ENCODE results near the gene CDH13. TPM values are rescaled to one million over a fixed set of nuclear protein-coding genes. Genes with fewer than 3 reads are reported as not detected.

Gene CDH13
- total RNA-seq, 4 donors from 2014 or later = 2.0 to 6.6 (median 4.1) TPM; not detected in 1

DNA sequence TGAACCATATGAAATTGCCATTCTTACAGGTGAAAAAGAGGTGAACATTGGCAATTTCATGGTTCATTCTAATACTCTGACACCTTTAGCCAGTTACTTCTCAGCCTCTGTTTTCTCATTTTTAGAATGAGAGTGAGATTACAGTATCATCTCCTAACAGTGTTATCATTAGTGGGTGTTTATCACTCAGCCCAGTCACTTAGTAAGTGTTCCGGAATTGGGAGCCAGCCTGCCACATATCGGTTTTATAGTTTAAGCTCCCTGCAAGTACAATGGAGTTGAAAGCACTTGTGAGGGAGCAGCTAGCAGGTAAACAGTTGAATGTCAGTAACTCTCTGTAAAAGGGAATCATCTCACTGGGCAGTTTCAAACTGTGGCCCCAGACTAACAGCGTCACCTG is 597.9 kb downstream of the CDH13 start:
- H3K9me3 ChIP-seq = no peaks in the 10 kb centered on the region
- H3K4me3 ChIP-seq = no peak overlapping the region
- TF ChIP-seq, protein P1, sequence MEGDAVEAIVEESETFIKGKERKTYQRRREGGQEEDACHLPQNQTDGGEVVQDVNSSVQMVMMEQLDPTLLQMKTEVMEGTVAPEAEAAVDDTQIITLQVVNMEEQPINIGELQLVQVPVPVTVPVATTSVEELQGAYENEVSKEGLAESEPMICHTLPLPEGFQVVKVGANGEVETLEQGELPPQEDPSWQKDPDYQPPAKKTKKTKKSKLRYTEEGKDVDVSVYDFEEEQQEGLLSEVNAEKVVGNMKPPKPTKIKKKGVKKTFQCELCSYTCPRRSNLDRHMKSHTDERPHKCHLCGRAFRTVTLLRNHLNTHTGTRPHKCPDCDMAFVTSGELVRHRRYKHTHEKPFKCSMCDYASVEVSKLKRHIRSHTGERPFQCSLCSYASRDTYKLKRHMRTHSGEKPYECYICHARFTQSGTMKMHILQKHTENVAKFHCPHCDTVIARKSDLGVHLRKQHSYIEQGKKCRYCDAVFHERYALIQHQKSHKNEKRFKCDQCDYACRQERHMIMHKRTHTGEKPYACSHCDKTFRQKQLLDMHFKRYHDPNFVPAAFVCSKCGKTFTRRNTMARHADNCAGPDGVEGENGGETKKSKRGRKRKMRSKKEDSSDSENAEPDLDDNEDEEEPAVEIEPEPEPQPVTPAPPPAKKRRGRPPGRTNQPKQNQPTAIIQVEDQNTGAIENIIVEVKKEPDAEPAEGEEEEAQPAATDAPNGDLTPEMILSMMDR (IDR thresholded peaks at IDR 0.05) = no peak
- no peak for TF ChIP-seq POLR2A (IDR thresholded peaks at IDR 0.05)
- H3K36me3 ChIP-seq = no peaks in the 10 kb centered on the region
- no peak overlapping the region for H3K27ac ChIP-seq
- no peaks in the 10 kb centered on the region for H3K27me3 ChIP-seq
- DNase-seq = no peak
- no peaks in the 10 kb centered on the region for H3K4me1 ChIP-seq

DNA sequence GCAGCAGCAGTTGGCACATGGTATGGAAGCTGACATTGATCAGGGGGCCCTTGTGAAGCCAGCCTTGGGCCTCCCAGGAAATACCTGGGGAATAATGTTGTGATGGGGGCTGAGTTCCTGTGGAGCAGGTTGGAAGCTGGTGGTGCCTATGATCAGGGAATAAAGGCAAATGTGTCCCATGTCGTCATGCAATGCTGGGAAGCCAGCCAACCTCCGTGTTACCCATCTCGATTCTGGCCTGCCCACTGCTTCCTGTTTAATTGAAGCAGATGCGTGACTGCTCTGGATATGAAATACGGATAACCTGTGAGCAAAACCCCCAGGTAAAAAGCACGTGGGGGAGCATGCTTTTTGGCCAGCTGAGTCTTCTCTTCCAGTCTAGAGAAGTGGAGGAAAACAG is 600.6 kb downstream of the CDH13 start:
- TF ChIP-seq POLR2A (IDR thresholded peaks at IDR 0.05) = no peak
- TF ChIP-seq, protein P1 (IDR thresholded peaks at IDR 0.05) = no peak
- no peaks in the 10 kb centered on the region for H3K9me3 ChIP-seq
- H3K27me3 ChIP-seq = no peaks in the 10 kb centered on the region
- H3K4me3 ChIP-seq = no peak overlapping the region
- no peaks in the 10 kb centered on the region for H3K36me3 ChIP-seq
- no peaks in the 10 kb centered on the region for H3K4me1 ChIP-seq
- no peak overlapping the region for H3K27ac ChIP-seq
- DNase-seq = no peak

DNA sequence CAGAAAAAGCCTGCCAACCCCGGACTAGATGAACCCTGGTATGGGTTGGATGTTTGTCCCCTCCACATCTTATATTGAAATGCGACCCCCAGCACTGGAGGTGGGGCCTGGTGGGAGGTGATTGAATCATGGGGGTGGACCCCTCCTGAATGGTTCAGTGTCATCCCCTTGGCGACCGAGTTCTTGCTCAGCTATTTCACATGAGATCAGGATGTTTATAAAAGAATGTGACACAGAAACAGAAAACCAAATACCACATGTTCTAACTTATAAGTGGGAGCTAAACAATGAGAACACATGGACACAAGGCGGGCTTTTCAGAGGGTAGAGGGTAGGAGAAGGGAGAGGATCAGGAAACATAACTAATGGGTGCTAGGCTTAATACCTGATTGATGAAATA is 605.0 kb downstream of the CDH13 start:
- no peak overlapping the region for H3K27ac ChIP-seq
- no peak overlapping the region for H3K4me3 ChIP-seq
- H3K36me3 ChIP-seq = no peaks in the 10 kb centered on the region
- H3K4me1 ChIP-seq = no peaks in the 10 kb centered on the region
- TF ChIP-seq, protein P1 (IDR thresholded peaks at IDR 0.05) = no peak
- no peak for TF ChIP-seq POLR2A (IDR thresholded peaks at IDR 0.05)
- H3K27me3 ChIP-seq = no peaks in the 10 kb centered on the region
- no peaks in the 10 kb centered on the region for H3K9me3 ChIP-seq
- DNase-seq = no peak

DNA sequence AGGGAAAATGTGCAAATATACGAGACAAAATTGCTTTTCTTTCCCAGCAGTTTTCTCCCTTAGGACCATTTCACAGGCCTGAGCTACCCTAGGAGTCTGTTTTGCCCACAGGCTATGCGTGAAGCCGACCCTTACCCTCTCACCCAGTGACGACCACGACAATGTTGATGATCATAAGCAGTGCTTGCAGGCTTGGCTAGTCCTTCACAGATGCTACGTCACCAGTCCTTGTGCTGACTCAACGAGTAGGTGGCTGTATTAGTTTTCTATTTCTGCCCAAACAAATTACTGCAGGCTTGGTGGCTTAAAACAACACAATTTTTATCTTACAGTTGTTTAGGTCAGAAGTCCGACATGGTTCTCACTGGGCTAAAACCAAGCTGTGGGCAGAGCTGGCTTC is 606.4 kb downstream of the CDH13 start:
- no peaks in the 10 kb centered on the region for H3K4me1 ChIP-seq
- DNase-seq = no peak
- no peaks in the 10 kb centered on the region for H3K9me3 ChIP-seq
- no peak for TF ChIP-seq POLR2A (IDR thresholded peaks at IDR 0.05)
- TF ChIP-seq, protein P1 (IDR thresholded peaks at IDR 0.05) = no peak
- H3K27me3 ChIP-seq = no peaks in the 10 kb centered on the region
- H3K4me3 ChIP-seq = no peak overlapping the region
- H3K36me3 ChIP-seq = no peaks in the 10 kb centered on the region
- H3K27ac ChIP-seq = no peak overlapping the region

DNA sequence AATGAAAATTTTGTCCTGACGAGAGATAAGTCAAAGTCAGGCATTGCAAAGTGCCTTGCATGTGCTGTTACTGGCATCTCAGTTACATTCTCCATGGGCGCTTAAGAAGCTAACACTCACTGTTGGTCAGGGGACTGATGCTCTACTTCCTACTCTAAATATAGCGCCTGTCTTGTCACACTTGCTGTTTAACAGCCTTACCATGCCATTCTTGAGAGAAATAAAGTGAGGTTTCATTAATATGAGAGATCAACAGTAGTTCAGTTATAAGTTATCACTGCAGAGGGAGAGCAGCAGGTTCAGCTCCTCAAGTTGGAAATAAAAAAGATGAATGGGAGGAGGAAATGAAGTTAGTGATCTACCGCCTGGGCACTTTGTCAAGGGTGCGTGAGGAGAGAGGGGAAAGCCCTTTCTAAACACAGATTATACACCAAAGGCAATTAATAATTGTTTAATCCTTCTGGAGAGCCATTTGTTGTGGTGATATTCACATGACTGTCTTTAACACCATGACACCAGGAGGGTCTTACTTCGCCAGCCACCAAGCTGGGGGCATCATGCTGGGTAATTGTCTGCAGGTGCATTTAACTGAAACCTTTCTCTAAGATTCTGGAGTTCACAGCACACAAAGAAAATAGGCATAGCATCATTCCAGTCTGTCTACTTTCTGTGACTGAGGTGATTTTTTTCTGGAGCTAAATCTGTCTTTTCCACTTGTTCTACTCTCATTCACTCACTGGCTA is 612.4 kb downstream of the CDH13 start:
- no peaks in the 10 kb centered on the region for H3K27me3 ChIP-seq
- no peaks in the 10 kb centered on the region for H3K36me3 ChIP-seq
- H3K27ac ChIP-seq = no peak overlapping the region
- H3K4me3 ChIP-seq = no peak overlapping the region
- no peak for TF ChIP-seq POLR2A (IDR thresholded peaks at IDR 0.05)
- TF ChIP-seq, protein P1 (IDR thresholded peaks at IDR 0.05) = no peak
- H3K4me1 ChIP-seq = no peaks in the 10 kb centered on the region
- H3K9me3 ChIP-seq = no peaks in the 10 kb centered on the region
- no peak for DNase-seq

Measured in Peyer's patch (tissue), 4 donors.